Measurements from ENCODE around the gene LEFTY1. TPM values are rescaled to one million over a fixed set of nuclear protein-coding genes. Genes with fewer than 3 reads are reported as not detected.
A peak's percentile ranks its signal among the peaks of the same experiment; 100 is the strongest.

Gene LEFTY1
- total and polyA plus RNA-seq, 2 of the 13 experiments (the other 11 are each of a cell fraction or from before 2014, with no cell fraction given) = 0.29 to 0.79 TPM

DNA sequence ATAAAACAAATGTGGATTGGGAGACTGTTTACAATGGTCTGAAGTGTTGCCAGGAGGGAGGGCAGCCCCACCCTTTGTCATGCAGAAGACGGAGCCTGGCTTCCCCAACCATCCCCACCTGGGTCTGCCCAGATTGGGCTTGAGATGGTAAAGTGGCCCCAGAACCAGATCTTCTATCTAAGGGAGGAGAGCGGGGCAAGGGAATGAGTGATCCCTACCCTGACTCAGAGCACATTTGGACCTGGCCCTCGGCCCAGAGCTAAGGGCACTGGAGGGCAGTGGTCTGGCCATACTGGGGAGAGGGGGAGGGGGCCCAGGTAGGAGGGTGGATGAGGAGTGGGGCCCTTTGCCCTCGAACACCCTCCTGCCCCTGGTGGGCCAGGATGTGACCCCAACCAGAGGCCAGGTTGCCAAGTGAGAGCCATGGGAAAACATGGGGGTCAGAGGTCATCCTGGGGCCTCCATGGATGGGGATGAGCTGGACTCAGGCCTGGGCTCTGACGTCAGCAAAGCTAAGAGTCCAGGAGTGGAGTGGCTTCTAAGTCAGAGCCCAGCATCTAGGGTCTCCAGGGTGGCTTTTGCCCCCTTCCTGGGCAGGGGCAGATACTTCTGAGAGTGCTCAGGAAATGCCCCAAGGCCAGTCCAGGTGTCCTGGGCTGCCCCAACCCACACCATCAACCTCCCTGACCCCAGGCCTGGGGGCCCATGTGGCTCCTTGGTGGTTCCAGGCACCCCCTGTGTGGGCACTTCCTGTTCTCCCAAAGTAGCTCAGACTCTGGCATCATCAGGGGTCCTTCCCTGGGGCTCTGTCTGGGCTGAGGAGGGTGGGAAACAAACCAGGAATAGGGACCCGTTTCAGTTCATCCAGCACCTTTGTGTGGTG lies 1.6 kb upstream of the LEFTY1 start (continued):
- TF ChIP-seq, protein P1, sequence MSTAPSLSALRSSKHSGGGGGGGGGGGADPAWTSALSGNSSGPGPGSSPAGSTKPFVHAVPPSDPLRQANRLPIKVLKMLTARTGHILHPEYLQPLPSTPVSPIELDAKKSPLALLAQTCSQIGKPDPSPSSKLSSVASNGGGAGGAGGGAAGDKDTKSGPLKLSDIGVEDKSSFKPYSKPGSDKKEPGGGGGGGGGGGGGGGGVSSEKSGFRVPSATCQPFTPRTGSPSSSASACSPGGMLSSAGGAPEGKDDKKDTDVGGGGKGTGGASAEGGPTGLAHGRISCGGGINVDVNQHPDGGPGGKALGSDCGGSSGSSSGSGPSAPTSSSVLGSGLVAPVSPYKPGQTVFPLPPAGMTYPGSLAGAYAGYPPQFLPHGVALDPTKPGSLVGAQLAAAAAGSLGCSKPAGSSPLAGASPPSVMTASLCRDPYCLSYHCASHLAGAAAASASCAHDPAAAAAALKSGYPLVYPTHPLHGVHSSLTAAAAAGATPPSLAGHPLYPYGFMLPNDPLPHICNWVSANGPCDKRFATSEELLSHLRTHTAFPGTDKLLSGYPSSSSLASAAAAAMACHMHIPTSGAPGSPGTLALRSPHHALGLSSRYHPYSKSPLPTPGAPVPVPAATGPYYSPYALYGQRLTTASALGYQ (CRISPR knock-in tag; IDR thresholded peaks at IDR 0.05) = no peak
- TF ChIP-seq SALL1 (CRISPR knock-in tag; IDR thresholded peaks at IDR 0.05) = 0 out of 2 replicates have a peak, but pooled peaks have one; percentile 26
- TF ChIP-seq HDAC1 (CRISPR knock-in tag; IDR thresholded peaks at IDR 0.05) = peak; percentile 73
- TF ChIP-seq NR2F6 (IDR thresholded peaks at IDR 0.05) = peak; percentile 94
- peak; percentile 96 for TF ChIP-seq NR2F6 (CRISPR knock-in tag; IDR thresholded peaks at IDR 0.05)
- peak in 1 of 2 experiments; percentile 36; a peak in 1 of 4 replicates for TF ChIP-seq EP300 (IDR thresholded peaks at IDR 0.05; ENCODE audit: low read depth in 2 of 2, low read length in 2 of 2)
- 0 out of 2 replicates have a peak, but pooled peaks have one; percentile 29 for TF ChIP-seq EP300 (CRISPR knock-in tag; IDR thresholded peaks at IDR 0.05; ENCODE audit: borderline replicate concordance)
- TF ChIP-seq ASH2L (IDR thresholded peaks at IDR 0.05; ENCODE audit: insufficient read length, low read depth, low read length) = peak; percentile 22
- TF ChIP-seq GABPA (IDR thresholded peaks at IDR 0.05; ENCODE audit: low read depth, low read length) = no peak
- TF ChIP-seq GABPA (CRISPR knock-in tag; IDR thresholded peaks at IDR 0.05; ENCODE audit: low read depth) = no peak
- peak; percentile 40; the same call in 1 of the 2 replicates for TF ChIP-seq ATF1 (CRISPR knock-in tag; IDR thresholded peaks at IDR 0.05)
- 0 out of 2 replicates have a peak, but pooled peaks have one; percentile 23 for TF ChIP-seq SP5 (CRISPR knock-in tag; IDR thresholded peaks at IDR 0.05; ENCODE audit: borderline replicate concordance, low read depth)
- peak; percentile 24; the same call in 1 of the 2 replicates for TF ChIP-seq MED1 (CRISPR knock-in tag; IDR thresholded peaks at IDR 0.05)
- TF ChIP-seq KDM2A (CRISPR knock-in tag; IDR thresholded peaks at IDR 0.05; ENCODE audit: borderline replicate concordance, low read depth) = no peak
- peak; percentile 36 for TF ChIP-seq TEAD3 (CRISPR knock-in tag; optimal IDR thresholded peaks at IDR 0.05; ENCODE audit: borderline replicate concordance)
- TF ChIP-seq, protein P2, sequence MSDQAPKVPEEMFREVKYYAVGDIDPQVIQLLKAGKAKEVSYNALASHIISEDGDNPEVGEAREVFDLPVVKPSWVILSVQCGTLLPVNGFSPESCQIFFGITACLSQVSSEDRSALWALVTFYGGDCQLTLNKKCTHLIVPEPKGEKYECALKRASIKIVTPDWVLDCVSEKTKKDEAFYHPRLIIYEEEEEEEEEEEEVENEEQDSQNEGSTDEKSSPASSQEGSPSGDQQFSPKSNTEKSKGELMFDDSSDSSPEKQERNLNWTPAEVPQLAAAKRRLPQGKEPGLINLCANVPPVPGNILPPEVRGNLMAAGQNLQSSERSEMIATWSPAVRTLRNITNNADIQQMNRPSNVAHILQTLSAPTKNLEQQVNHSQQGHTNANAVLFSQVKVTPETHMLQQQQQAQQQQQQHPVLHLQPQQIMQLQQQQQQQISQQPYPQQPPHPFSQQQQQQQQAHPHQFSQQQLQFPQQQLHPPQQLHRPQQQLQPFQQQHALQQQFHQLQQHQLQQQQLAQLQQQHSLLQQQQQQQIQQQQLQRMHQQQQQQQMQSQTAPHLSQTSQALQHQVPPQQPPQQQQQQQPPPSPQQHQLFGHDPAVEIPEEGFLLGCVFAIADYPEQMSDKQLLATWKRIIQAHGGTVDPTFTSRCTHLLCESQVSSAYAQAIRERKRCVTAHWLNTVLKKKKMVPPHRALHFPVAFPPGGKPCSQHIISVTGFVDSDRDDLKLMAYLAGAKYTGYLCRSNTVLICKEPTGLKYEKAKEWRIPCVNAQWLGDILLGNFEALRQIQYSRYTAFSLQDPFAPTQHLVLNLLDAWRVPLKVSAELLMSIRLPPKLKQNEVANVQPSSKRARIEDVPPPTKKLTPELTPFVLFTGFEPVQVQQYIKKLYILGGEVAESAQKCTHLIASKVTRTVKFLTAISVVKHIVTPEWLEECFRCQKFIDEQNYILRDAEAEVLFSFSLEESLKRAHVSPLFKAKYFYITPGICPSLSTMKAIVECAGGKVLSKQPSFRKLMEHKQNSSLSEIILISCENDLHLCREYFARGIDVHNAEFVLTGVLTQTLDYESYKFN (CRISPR knock-in tag; conservative IDR thresholded peaks at IDR 0.05) = peak; percentile 70
- TF ChIP-seq, protein P3, sequence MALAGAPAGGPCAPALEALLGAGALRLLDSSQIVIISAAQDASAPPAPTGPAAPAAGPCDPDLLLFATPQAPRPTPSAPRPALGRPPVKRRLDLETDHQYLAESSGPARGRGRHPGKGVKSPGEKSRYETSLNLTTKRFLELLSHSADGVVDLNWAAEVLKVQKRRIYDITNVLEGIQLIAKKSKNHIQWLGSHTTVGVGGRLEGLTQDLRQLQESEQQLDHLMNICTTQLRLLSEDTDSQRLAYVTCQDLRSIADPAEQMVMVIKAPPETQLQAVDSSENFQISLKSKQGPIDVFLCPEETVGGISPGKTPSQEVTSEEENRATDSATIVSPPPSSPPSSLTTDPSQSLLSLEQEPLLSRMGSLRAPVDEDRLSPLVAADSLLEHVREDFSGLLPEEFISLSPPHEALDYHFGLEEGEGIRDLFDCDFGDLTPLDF (CRISPR knock-in tag; IDR thresholded peaks at IDR 0.05) = no peak
- TF ChIP-seq ZNF263 (CRISPR knock-in tag; IDR thresholded peaks at IDR 0.05) = peak; percentile 60; the same call in 1 of the 2 replicates
- TF ChIP-seq NONO (IDR thresholded peaks at IDR 0.05) = no peak
- TF ChIP-seq NONO (CRISPR knock-in tag; conservative IDR thresholded peaks at IDR 0.05) = 0 out of 2 replicates have a peak, but pooled peaks have one; percentile 21
- 0 out of 2 replicates have a peak, but pooled peaks have one; percentile 59 for TF ChIP-seq HNRNPL (IDR thresholded peaks at IDR 0.05; ENCODE audit: low read depth, low read length)
- TF ChIP-seq PPARG (CRISPR knock-in tag; conservative IDR thresholded peaks at IDR 0.05) = peak; percentile 74
- TF ChIP-seq MEF2D (CRISPR knock-in tag; IDR thresholded peaks at IDR 0.05) = no peak
- 0 out of 2 replicates have a peak, but pooled peaks have one; percentile 35 for TF ChIP-seq ATF7-NPFF (CRISPR knock-in tag; IDR thresholded peaks at IDR 0.05; ENCODE audit: low read depth)
- TF ChIP-seq FOXO1 (CRISPR knock-in tag; IDR thresholded peaks at IDR 0.05) = peak; percentile 44; the same call in 1 of the 2 replicates
